Gastrocnemius medialis (tissue), 4 donors: ENCODE results near the gene PTGES3L. TPM values are rescaled to one million over a fixed set of nuclear protein-coding genes. Genes with fewer than 3 reads are reported as not detected.

Experiments
- total RNA-seq, 4 donors: library from RNA; depleted of rRNA; stranded (reverse); fragments of >200 nt; gene quantifications; one replicate each; pipeline versions ENCODE4 v1.1.0 to v1.2.3, GENCODE V29; 2016

Gene PTGES3L
- total RNA-seq, 4 donors from 2014 or later: 29.1 to 68.3 (median 31.0) TPM

Other genes with a start within 250 kb of the PTGES3L start
- gene EZH1, start 235.0 kb downstream of the PTGES3L start, total RNA-seq: 10 to 100 TPM; 32.6 to 55.2 (median 47.5) TPM
- 10 to 100 TPM; 17.5 to 31.2 (median 20.7) TPM for gene RAMP2, start 218.9 kb downstream of the PTGES3L start, total RNA-seq
- 10 to 100 TPM; 44.8 to 54.6 (median 53.5) TPM for gene VPS25, start 206.6 kb downstream of the PTGES3L start, total RNA-seq
- not detected for gene WNK4, start 199.5 kb downstream of the PTGES3L start, total RNA-seq
- 100 to 1,000 TPM in 1 of 4 donors, 10 to 100 TPM in 3; 76.2 to 104 (median 86.8) TPM for gene COA3, start 181.4 kb downstream of the PTGES3L start, total RNA-seq
- gene CNTD1, start 181.2 kb downstream of the PTGES3L start, total RNA-seq: not detected
- gene BECN1, start 155.8 kb downstream of the PTGES3L start, total RNA-seq: 100 to 1,000 TPM in 1 of 4 donors, 10 to 100 TPM in 3; 82.3 to 102 (median 88.0) TPM
- gene PSME3, start 146.7 kb downstream of the PTGES3L start, total RNA-seq: 100 to 1,000 TPM in 1 of 4 donors, 10 to 100 TPM in 3; 84.2 to 101 (median 88.7) TPM
- gene AOC2, start 135.5 kb downstream of the PTGES3L start, total RNA-seq: 1 to 10 TPM in 2 of 4 donors, under 1 TPM in 2; 0.81 to 1.2 (median 1.0) TPM
- gene AOC3, start 128.9 kb downstream of the PTGES3L start, total RNA-seq: 1 to 10 TPM; 2.2 to 7.2 (median 4.2) TPM
- under 1 TPM in 2 of 4 donors, not detected in 2; 0.36 to 0.47 TPM for gene G6PC1, start 79.3 kb downstream of the PTGES3L start, total RNA-seq
- 10 to 100 TPM; 21.4 to 30.1 (median 26.5) TPM for gene AARSD1, start 15.6 kb downstream of the PTGES3L start, total RNA-seq
- 10 to 100 TPM; 13.8 to 19.8 (median 16.4) TPM for gene RUNDC1, start 485 bp upstream of the PTGES3L start, total RNA-seq
- 1,000 to 10,000 TPM in 2 of 4 donors, 100 to 1,000 TPM in 2; 800 to 1,300 (median 1,077) TPM for gene RPL27, start 18.3 kb upstream of the PTGES3L start, total RNA-seq
- 10 to 100 TPM in 1 of 4 donors, 1 to 10 TPM in 3; 1.3 to 11.0 (median 4.0) TPM for gene IFI35, start 26.7 kb upstream of the PTGES3L start, total RNA-seq
- gene VAT1, start 42.3 kb upstream of the PTGES3L start, total RNA-seq: 10 to 100 TPM; 18.0 to 49.5 (median 35.8) TPM
- gene RND2, start 45.2 kb upstream of the PTGES3L start, total RNA-seq: under 1 TPM in 3 of 4 donors, not detected in 1; 0.04 to 0.10 (median 0.10) TPM
- 1 to 10 TPM; 2.8 to 4.8 (median 4.0) TPM for gene BRCA1, start 145.3 kb upstream of the PTGES3L start, total RNA-seq
- 100 to 1,000 TPM; 135 to 162 (median 145) TPM for gene NBR1, start 191.1 kb upstream of the PTGES3L start, total RNA-seq
- gene TMEM106A, start 231.8 kb upstream of the PTGES3L start, total RNA-seq: 1 to 10 TPM in 3 of 4 donors, under 1 TPM in 1; 0.32 to 5.6 (median 2.5) TPM
- gene CCDC200, start 248.5 kb upstream of the PTGES3L start, total RNA-seq: not detected